GM18907 (cell line): ENCODE measurements around the gene CA12.
"Not testable (repeated sequence)": the region's sequence is repeated elsewhere in the genome, so short reads cannot be mapped to it uniquely, and the experiment has no call there.

Experiments
- ATAC-seq: cut with Tn5 transposase; IDR thresholded peaks from one replicate; pipeline ENCODE4 v1.9.1; 2021; ENCODE audit warnings: mild to moderate bottlenecking, moderate library complexity; ENCODE audit not compliant: unreplicated experiment

CA12 gene

GRCh38 chr15:63381301-63382204 is at the start of gene CA12:
CA12 (minus strand) TSS chr15:63381846; CDS start chr15:63381720, 126 bp downstream.
- ATAC-seq, result no peak

GRCh38 chr15:63430766-63431451 is 49.3 kb upstream of the CA12 start:
- no peak for ATAC-seq

DNA sequence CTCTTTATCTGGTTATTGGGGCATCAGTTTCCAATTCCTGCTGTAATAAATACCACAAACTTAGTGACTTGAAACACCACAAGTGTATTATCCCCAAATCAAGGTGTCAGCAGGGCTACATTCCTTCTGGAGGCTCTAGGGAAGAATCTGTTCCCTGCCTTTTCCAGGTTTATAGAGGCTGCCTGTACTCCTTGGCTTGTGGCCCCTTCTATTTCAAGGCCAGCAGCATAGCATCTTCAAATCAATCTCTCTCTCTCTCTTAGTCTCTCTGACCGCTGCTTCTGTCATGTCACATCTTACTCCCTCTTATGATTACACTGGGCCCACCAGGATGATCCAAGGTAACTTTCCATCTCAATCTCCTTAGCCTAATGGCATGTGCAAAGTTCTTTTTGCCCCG is 44.9 kb upstream of the CA12 start:
- ATAC-seq, result no peak

DNA sequence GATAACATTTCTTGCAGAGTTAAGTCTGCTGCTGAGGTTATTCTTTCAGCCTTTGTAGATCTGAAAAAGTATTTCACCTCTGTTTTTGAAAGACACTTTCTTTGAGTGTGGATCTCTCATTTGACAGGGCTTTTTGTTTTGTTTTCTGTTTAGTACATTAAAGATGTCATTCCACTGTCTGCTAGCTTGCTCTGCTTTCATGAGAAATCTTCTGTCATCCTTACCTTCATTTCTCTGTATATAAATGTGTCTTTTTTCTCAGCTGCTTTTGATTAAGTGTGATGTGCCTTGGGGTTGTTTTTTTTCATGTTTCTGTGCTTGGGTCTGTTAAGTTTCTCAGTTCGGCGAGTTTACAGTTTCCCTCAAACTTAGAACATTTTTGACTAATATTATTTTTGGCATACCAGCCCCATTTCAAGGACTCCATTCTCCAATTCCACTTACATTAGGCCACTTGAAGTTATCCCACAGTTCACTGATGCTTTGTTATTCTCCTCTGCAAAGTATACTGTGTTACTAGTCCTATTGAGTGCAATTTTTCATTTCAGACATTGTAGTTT is 43.9 kb upstream of the CA12 start:
- ATAC-seq, result no peak

DNA sequence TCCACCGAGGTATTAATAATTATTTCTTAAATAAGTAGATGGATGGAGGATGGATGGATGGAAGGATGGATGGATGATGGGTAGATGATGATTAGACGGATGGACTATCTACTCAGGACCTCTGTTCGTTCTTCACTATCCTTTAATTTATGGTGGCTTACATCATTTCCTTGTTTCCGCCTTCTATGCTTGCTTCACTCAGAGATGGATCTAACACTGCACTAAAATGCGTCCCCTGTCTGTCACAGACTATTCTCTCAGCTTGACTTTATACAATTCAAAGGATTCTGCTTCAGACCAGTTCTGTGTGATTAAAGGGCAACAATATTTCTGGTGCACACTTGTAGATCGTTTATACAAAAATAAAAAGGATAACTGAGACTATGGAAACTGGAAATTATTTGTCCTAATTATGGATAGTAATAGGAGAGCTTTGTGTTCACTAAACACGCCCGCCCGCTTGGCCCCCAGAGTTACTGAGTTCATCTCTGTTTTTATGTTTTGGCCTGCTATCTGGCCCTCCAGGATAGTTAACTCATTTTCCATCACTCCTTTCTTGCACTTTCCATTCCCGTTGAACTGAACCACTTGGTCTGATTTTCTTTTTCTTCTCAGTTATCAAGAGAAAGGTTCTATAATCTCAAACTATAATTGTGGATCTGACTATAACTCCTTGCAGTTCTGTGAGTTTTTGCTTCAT is 41.4 kb upstream of the CA12 start:
- ATAC-seq, result no peak

DNA sequence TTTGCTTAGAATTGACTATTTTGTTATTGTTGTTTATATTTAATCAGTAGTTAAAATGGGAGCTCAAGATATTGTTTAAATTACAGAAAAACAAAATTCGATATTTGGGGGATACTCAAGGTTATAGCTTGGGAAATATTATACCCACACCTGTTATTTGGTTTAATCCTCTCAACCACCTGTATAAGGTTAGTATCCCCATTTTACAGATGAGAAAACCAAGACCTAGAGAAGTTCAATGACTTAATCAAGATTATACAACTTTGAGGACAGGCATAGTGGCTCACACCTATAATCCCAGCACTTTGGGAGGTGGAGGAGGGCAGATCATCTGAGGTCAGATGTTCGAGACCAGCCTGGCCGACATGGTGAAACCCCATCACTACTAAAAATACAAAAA is 39.8 kb upstream of the CA12 start:
- no peak for ATAC-seq

DNA sequence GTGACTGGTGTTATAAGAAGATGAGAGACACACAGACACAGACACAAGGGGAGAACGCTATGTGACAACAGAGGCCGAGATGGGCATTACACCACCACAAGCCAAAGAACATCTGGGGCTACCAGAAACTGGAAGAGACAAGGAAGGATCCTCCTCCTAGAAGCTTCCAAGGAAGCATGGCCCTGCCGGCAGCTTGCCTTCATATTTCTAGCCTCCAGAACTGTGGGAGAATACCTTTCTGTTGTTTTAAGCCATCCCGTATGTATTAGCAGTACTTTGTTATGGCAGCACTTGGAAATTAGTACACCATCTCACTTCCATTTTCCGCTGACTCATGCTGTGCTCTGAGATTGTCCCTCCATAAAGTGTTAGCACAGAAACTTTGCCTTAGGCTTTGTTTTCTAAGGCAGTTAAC is 38.7 kb upstream of the CA12 start:
- ATAC-seq, result no peak

DNA sequence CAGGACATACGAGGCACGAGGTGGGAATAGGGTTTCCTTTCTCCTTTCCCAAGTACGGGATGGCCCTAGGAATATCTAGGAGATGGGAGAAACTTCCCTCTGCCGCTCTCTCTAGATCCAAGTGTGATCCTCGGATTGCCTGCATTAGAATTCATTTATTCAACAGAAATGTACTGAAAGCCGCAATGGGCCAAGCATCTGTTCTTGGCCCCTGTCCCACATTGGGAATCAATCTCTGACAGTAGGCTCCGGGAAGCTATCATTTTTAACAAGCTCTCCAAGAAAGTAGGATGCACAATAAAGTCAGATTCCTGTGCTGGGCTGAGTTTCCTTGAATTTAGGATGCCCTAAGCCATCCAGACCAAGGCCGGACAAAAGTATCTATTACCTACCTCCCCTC is 37.2 kb upstream of the CA12 start:
- ATAC-seq, result no peak

GRCh38 chr15:63417721-63418120 is 36.1 kb upstream of the CA12 start:
- ATAC-seq, result no peak

DNA sequence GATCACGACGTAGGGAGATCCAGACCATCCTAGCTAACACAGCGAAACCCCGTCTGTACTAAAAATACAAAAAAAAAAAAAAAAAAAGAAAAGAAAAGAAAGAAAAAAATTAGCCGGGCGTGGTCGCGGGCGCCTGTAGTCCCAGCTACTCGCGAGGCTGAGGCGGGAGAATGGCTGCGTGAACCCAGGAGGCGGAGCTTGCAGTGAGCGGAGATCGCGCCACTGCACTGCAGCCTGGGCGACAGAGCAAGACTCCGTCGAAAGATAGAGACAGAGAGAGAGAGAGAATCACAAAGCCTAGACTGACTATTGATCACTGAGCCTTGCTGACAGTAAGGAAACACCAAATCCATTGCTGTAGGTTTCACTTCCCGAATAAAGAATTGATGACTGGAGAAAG is 35.6 kb upstream of the CA12 start:
- ATAC-seq, result not testable (repeated sequence)

- ATAC-seq, result no peak
These were observed 33.0 kb upstream of the CA12 start for GRCh38 chr15:63414474-63415120.

- no peak for ATAC-seq
These were observed 30.9 kb upstream of the CA12 start for GRCh38 chr15:63412551-63412950.

DNA sequence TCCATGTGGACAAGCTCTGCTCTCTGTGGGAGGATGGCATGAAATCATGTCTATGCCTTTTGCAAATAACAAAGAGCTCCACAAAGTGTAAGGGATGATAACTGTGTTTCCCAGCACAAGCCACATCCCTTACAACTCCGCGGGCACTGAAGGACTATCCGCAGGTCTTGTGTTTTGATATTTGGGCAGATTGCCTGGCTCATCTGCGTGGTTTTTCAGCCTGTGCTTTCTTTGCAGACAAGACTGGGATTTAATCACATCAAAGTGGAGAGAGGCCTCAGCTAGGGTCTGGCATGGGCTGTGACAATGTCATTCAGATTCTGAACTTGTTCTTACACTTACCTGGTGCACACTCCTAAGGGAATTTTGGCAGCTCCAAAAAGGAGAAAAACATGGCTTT is 30.2 kb upstream of the CA12 start:
- ATAC-seq, result no peak

DNA sequence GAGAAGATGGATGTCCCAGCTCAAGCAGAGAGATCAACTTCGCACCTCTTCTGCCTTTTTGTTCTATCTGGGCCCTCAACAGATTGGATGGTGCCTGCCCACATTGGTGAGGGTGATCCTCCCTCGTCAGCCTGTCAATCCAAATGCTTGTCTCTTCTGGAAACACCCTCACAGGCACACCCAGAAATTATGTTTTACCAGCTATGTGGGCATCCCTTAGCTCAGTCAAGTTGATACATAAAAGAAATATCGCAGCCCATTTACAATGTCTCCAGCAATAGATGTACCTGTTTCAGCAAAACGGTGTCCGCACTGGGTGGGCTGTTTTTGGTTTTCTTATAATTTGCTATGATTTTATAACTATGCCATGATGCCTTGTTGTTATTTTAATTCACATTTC is 27.5 kb upstream of the CA12 start:
- ATAC-seq, result no peak

- ATAC-seq, result no peak
These were observed 26.9 kb upstream of the CA12 start for GRCh38 chr15:63408524-63408923.

GRCh38 chr15:63407612-63408011 is 26.0 kb upstream of the CA12 start:
- no peak for ATAC-seq

DNA sequence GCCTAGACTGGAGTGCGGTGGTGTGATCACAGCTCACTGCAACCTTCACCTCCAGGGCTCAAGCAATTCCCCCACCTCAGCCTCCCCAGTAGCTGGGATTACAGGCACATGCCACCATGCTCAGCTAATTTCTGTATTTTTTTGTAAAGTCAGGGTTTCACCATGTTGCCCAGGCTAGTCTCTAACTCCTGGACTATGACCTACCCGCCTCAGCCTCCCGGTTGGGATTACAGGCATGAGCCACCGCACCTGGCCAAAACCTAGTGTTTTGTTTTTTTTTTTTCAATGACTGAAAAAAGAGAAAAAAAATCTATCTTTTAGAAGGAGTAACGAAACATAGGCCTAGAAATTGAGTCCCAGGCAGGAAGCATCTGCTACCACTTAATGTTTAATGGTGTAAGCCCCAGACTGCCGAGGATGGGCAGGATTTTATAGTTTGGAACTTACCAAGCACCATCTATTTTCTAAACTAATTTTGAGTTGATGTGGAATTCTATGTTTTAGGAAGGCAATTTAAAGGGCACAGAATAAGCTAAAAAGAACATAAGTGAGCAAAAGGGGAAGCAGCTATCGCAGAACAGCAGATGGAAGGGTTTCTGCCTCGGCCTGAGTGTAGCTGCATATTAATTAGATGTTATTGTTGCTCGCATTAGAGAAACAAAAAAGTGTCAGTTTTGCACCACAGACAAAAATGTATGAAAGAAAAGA is 24.2 kb upstream of the CA12 start:
- ATAC-seq, result no peak

GRCh38 chr15:63405159-63405558 is 23.5 kb upstream of the CA12 start:
- no peak for ATAC-seq

GRCh38 chr15:63403254-63403945 is 21.8 kb upstream of the CA12 start:
- ATAC-seq, result no peak
